ENCODE data around the gene METTL17. TPM values are rescaled to one million over a fixed set of nuclear protein-coding genes. Genes with fewer than 3 reads are reported as not detected.
A peak's percentile ranks its signal among the peaks of the same experiment; 100 is the strongest.

The METTL17 gene
- total and polyA plus RNA-seq, 2 of the 8 experiments (the other 6 are each of a cell fraction or from before 2014, with no cell fraction given): 73.8 to 138 TPM

DNA sequence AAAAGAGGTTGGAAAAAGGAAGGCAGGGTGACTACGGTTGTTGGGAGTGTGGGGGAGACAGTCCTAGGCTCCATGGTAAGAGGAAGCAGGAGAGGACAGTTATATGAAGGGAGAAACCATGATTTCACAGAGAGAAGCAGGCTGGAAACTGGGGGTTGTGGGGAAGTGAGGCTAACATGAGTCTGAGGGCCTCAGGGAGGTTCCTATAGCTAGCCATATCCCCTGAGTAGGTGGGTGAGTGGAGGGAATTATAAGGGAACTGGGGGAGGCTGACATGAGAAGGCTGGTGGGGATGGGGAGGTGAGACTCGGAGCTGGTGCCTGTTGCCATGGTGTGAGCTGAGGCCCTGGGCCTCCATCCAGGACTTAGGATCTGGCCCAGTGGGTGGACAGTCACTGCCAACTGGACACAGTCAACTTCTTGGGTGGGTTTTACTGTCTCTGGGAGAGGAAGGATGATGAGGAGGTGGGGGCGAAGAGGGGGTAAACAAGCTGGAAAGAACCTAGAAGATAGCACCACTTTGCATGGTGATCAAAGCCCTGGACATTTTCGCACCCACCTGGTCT lies 43.4 kb downstream of the METTL17 start:
- H4K8ac ChIP-seq (ENCODE audit: extremely low read depth, insufficient read depth, low read length): no peak overlapping the region
- H2BK15ac ChIP-seq (ENCODE audit: low read length): 0 out of 2 replicates have a peak overlapping the region, but pooled peaks have one; percentile 6
- H3K56ac ChIP-seq (replicated peaks; ENCODE audit: insufficient read length, low read depth, low read length): no peak overlapping the region
- no peak overlapping the region for H2BK120ac ChIP-seq (replicated peaks; ENCODE audit: low read depth, low read length)
- H2AK5ac ChIP-seq (ENCODE audit: low read depth, low read length): no peak overlapping the region
- H3K36me3 ChIP-seq (ENCODE audit: control insufficient read depth in 2 of 4, insufficient read depth in 4 of 4, low read length in 3 of 4): no peaks in the 10 kb centered on the region
- TF ChIP-seq JUND (IDR thresholded peaks at IDR 0.05; ENCODE audit: low read length): no peak
- TF ChIP-seq RAD21 (IDR thresholded peaks at IDR 0.05 in 1 of 2, conservative IDR thresholded peaks at IDR 0.05 in 1 of 2; ENCODE audit: low read depth in 2 of 2, low read length in 2 of 2): no peak
- TF ChIP-seq TAF1 (IDR thresholded peaks at IDR 0.05; ENCODE audit: low read depth, low read length): no peak
- TF ChIP-seq SIN3A (conservative IDR thresholded peaks at IDR 0.05 in 1 of 2, IDR thresholded peaks at IDR 0.05 in 1 of 2; ENCODE audit: low read depth in 1 of 2, low read length in 2 of 2): no peak
- TF ChIP-seq HDAC6 (IDR thresholded peaks at IDR 0.05; ENCODE audit: low read depth, low read length): no peak
- H3K27me3 ChIP-seq (replicated peaks in 1 of 4; ENCODE audit: control insufficient read depth in 3 of 4, extremely low read depth in 1 of 4, insufficient read depth in 3 of 4, low read length in 3 of 4): no peaks in the 10 kb centered on the region
- H3K9me3 ChIP-seq (ENCODE audit: insufficient read depth in 2 of 2, low read depth in 1 of 2, low read length in 1 of 2): no peaks in the 10 kb centered on the region
- no peak overlapping the region for H3K23ac ChIP-seq (ENCODE audit: insufficient read length)
- no peak overlapping the region for H3K4me2 ChIP-seq (ENCODE audit: insufficient read depth in 1 of 2, low read depth in 2 of 2, low read length in 2 of 2)
- no peak overlapping the region for H2BK20ac ChIP-seq (ENCODE audit: low read length)
- H4K91ac ChIP-seq (replicated peaks; ENCODE audit: insufficient read length, low read length): no peak overlapping the region
- no peaks in the 10 kb centered on the region; the same call in 1 of the 2 replicates for H3K23me2 ChIP-seq (ENCODE audit: low read depth, low read length)
- H3K79me2 ChIP-seq (ENCODE audit: control insufficient read depth in 1 of 2, insufficient read depth in 2 of 2, low read length in 2 of 2): no peaks in the 10 kb centered on the region
- ChIA-PET POLR2A (ENCODE audit: partially characterized antibody) (interaction anchor here (0.6 to 2.2 kb wide), 2 partner anchors 8 to 10 kb away, joined by 3 to 9 read pairs; partner anchors contain the start of gene NDRG2), CTCF (ENCODE audit: partially characterized antibody) (interaction anchor here (1.0 to 8.8 kb wide), 12 partner anchors 9 to 71 kb away, joined by 3 to 152 read pairs (median 5); partner anchors contain the start of genes ARHGEF40 and NDRG2)
- no peak overlapping the region for H2BK12ac ChIP-seq (ENCODE audit: low read depth, low read length)
- no peaks in the 10 kb centered on the region for H4K20me1 ChIP-seq (replicated peaks in 1 of 2; ENCODE audit: control insufficient read depth in 1 of 2, insufficient read depth in 2 of 2, low read length in 2 of 2)
- H3K4ac ChIP-seq (replicated peaks; ENCODE audit: insufficient read length, low read depth, low read length): no peak overlapping the region
- H2BK5ac ChIP-seq (ENCODE audit: low read depth, low read length): no peak overlapping the region
- no peak overlapping the region for H2AFZ ChIP-seq (ENCODE audit: low read length)
- 83% methylated on average over 4 of the region's 4 CpGs; no CpG with 5 or more reads in 1 of the 2 experiments for WGBS, 2 experiments (ENCODE audit: extremely low coverage in 1 of 2, insufficient coverage in 1 of 2, insufficient read length in 1 of 2, insufficient replicate concordance in 2 of 2, low coverage in 1 of 2, low lambda C conversion rate in 2 of 2, missing lambda C conversion rate in 1 of 2)
- no peak overlapping the region for H3K9ac ChIP-seq (replicated peaks in 1 of 4; ENCODE audit: extremely low read depth in 1 of 4, low read depth in 3 of 4, low read length in 3 of 4)
- no peak overlapping the region for H3K18ac ChIP-seq (ENCODE audit: extremely low read depth, low read length)
- no peak overlapping the region for H4K5ac ChIP-seq (ENCODE audit: insufficient read length, low read depth, low read length)
- H3K27ac ChIP-seq (ENCODE audit: low read depth, low read length): no peak overlapping the region
- DNase-seq (ENCODE audit: low read depth in 1 of 2, low spot score in 2 of 2) (no peak), FAIRE-seq (no peak)
- no peak overlapping the region for H3K14ac ChIP-seq (ENCODE audit: insufficient read length)
- no peak overlapping the region for H3K4me3 ChIP-seq (ENCODE audit: extremely low read depth in 1 of 4, insufficient read depth in 2 of 4, low read depth in 3 of 4, low read length in 4 of 4)
- H3K79me1 ChIP-seq (ENCODE audit: low read depth, low read length): no peaks in the 10 kb centered on the region
- H3K4me1 ChIP-seq (replicated peaks in 1 of 4; ENCODE audit: control insufficient read depth in 3 of 4, insufficient read depth in 4 of 4, low read length in 3 of 4): no peaks in the 10 kb centered on the region
